GM21360 (cell line): ENCODE results near the gene TMEM128.
"Not testable (repeated sequence)": the region's sequence is repeated elsewhere in the genome, so short reads cannot be mapped to it uniquely, and the experiment has no call there.

Experiments
- ATAC-seq: cut with Tn5 transposase; IDR thresholded peaks from one replicate; pipeline ENCODE4 v1.9.1; 2021; ENCODE audit warnings: mild to moderate bottlenecking, moderate library complexity; ENCODE audit not compliant: unreplicated experiment

The TMEM128 gene

DNA sequence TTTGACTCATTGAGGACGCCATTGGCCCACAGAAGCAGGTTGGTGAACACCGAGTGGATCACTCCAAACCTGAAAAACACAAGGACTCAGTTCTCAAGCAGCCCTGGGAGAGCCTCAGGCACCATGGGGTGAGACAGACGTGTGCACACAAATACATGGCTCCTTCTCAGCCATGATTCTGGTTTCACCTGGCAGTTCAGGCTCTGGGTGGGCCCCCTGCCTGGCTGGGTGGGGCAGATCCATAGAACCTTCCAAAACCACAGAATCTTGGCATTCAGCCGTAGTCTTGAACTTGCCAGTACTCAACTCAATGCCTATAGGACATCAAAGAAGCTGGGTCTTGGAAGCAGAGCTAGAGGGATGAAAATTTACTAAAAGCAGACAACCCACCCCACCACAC, 45.5 kb downstream of the TMEM128 start:
- ATAC-seq, result no peak

DNA sequence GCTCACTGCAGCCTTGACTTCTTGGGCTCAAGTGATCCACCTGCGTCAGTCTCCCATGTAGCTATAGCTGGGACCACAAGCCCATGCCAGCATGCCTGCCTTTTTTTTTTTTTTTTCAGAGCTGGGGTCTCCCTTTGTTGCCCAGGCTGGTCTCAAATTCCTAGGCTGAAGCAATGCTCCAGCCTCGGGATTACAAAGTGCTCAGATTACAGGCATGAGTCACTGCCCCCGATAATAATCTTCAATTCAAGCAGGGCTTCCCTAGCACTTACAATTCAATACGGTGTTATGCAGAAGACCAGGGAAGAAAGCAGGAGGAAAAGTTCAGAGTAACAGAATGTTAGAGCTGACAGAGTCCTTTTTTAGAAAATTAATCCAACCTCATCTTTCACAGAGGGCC, 47.4 kb downstream of the TMEM128 start:
- ATAC-seq, result no peak

DNA sequence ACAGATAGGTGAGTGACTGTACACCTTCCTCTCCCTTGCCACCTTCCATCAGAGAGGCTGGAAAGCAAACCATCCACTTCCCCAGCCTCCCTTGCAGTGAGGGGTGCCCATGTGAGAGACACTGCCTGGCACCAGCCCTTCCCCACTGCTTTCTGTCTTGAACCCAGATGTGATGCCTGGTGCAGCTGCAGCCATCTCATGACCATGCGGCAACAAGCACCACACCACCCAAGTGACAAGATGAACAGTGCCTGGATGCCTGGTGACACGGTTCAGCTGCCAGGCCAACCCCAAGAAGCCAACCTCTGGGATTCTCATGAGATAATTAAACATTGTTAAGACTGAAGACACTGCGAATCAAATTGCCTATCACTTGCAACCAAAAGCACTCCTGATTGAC, 52.7 kb downstream of the TMEM128 start:
- ATAC-seq, result no peak

DNA sequence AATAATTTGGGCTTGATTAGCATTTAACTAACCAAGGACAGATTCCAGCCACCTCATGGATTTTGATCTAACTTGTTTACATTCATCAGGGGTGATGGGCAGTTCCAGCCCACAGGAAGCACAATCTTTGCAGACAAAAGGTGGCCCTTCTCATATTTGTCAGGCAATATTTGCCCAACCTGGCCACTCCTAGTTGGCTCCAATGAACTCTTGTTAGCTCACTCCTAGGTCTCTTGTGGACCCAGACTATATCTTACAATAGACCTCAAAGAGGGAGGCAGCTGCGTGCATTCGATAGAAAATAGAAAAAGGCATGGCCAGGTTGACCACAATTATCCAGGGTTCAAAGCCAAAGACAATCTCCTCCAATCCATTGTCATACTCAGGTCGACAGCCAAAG, 59.5 kb downstream of the TMEM128 start:
- not testable (repeated sequence) for ATAC-seq
